RWPE2 (cell line): ENCODE measurements around the gene IQGAP3.
A peak's percentile ranks its signal among the peaks of the same experiment; 100 is the strongest.

ENCODE experiments used
- ATAC-seq: fragments of 200-7000 bp; cut with Tn5 transposase; 3 replicates; pipeline ENCODE4 v1.9.1; 2021; ENCODE audit warnings: low read depth
- DNase-seq: peaks from one replicate; pipeline ENCODE4 v3.0.0-alpha.2; 2020; ENCODE audit warnings: low spot score
- H3K27ac ChIP-seq: fragments of 450-650 bp; 2 replicates; pipeline ENCODE4 v1.5.1; 2017; ENCODE audit warnings: mild to moderate bottlenecking; ENCODE audit not compliant: poor library complexity, severe bottlenecking
- H3K27me3 ChIP-seq: fragments of 250-450 bp; sonication (Bioruptor Pico); 2 replicates; pipeline ENCODE4 v1.5.1; 2021; ENCODE audit warnings: mild to moderate bottlenecking, moderate library complexity; ENCODE audit not compliant: insufficient read depth, poor library complexity, severe bottlenecking
- H3K36me3 ChIP-seq: fragments of 250-450 bp; sonication (Bioruptor Pico); 2 replicates; pipeline ENCODE4 v1.5.1; 2020; ENCODE audit warnings: low read depth, mild to moderate bottlenecking, moderate library complexity
- H3K4me1 ChIP-seq: fragments of 250-450 bp; sonication (Bioruptor Pico); 2 replicates; pipeline ENCODE4 v1.5.1; 2021; ENCODE audit warnings: mild to moderate bottlenecking, moderate library complexity; ENCODE audit not compliant: insufficient read depth, poor library complexity, severe bottlenecking
- H3K4me3 ChIP-seq: fragments of 250-450 bp; sonication (Bioruptor Pico); 2 replicates; pipeline ENCODE4 v1.5.1; 2021; ENCODE audit warnings: mild to moderate bottlenecking, moderate library complexity; ENCODE audit not compliant: severe bottlenecking
- H3K9me3 ChIP-seq: fragments of 250-450 bp; sonication (Bioruptor Pico); 2 replicates; pipeline ENCODE4 v1.5.1; 2021; ENCODE audit warnings: mild to moderate bottlenecking, moderate library complexity; ENCODE audit not compliant: severe bottlenecking
- CTCF ChIP-seq: fragments of 450-650 bp; IDR thresholded peaks from one replicate; pipeline ENCODE4 v1.5.1; 2017; ENCODE audit warnings: mild to moderate bottlenecking, moderate library complexity; ENCODE audit not compliant: poor library complexity, severe bottlenecking

The IQGAP3 gene

GRCh38 chr1:156516821-156517220 lies 55.5 kb downstream of the IQGAP3 start:
- Histone ChIP-seq H3K27ac (no peak overlapping the region), H3K4me1 (no peaks in the 10 kb centered on the region), H3K27me3 (no peaks in the 10 kb centered on the region), H3K36me3 (no peaks in the 10 kb centered on the region), H3K9me3 (peaks cover 3% of the 10 kb centered on the region), H3K4me3 (no peak overlapping the region)
- ATAC-seq: no peak
- no peak for DNase-seq
- TF ChIP-seq CTCF: no peak

- H3K4me3 ChIP-seq: no peak overlapping the region
- ATAC-seq: no peak
- no peak overlapping the region for H3K27ac ChIP-seq
- H3K36me3 ChIP-seq: no peaks in the 10 kb centered on the region
- no peak for TF ChIP-seq CTCF
- DNase-seq: no peak
- H3K9me3 ChIP-seq: peaks cover 3% of the 10 kb centered on the region
- no peaks in the 10 kb centered on the region for H3K27me3 ChIP-seq
- no peaks in the 10 kb centered on the region for H3K4me1 ChIP-seq
Observed at GRCh38 chr1:156515956-156516355, 56.4 kb downstream of the IQGAP3 start.

DNA sequence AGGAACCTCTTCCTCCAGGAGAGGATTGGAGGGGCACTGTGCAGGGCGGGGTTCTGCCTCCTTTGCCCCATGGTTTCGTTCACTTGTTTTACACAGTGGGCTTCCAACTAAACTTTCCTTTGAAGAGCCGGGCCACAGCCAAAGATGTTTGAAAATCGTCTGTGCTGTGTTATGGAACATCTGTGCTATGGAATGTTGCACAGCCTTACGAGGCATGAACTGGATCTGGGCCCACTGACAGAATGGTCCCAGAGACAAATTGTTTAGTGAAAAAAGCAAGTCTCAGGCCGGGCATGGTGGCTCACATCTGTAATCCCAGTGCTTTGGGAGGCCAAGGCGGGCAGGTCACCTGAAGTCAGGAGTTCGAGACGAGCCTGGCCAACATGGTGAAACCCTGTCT lies 59.2 kb downstream of the IQGAP3 start:
- ATAC-seq: no peak
- no peak for DNase-seq
- H3K27me3 ChIP-seq: no peaks in the 10 kb centered on the region
- no peak for TF ChIP-seq CTCF
- H3K9me3 ChIP-seq: no peaks in the 10 kb centered on the region
- H3K4me3 ChIP-seq: no peak overlapping the region
- no peaks in the 10 kb centered on the region for H3K36me3 ChIP-seq
- H3K4me1 ChIP-seq: no peaks in the 10 kb centered on the region
- H3K27ac ChIP-seq: no peak overlapping the region

DNA sequence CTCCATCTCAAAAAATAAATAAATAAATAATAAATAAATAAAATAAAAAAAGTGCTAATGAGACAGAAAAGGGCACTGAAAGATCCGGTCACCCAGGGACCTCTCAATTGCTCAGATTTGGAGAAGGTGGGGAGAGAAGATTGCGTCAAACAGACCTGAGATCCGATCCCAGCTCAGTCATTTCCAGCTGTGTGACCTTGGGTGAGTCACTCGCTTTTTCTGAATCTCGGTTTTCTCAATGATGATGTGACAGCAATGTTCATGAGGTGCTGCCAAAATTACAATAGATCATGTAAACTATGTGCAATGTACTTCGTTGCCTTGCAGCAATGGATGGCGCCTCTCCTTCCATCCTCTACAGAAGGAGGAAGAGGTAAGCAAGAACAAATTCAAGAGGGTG lies 60.7 kb downstream of the IQGAP3 start:
- peak; percentile 18; the same call in 1 of the 3 replicates for ATAC-seq
- DNase-seq: no peak
- Histone ChIP-seq H3K27me3 (no peaks in the 10 kb centered on the region), H3K9me3 (no peaks in the 10 kb centered on the region), H3K27ac (no peak overlapping the region), H3K36me3 (no peaks in the 10 kb centered on the region), H3K4me3 (no peak overlapping the region), H3K4me1 (no peaks in the 10 kb centered on the region)
- TF ChIP-seq CTCF: no peak

GRCh38 chr1:156510709-156511108 lies 61.7 kb downstream of the IQGAP3 start:
- no peak for DNase-seq
- Histone ChIP-seq H3K4me3 (no peak overlapping the region), H3K27me3 (no peaks in the 10 kb centered on the region)

More at GRCh38 chr1:156510709-156511108, 61.7 kb downstream of the IQGAP3 start:
- no peak for TF ChIP-seq CTCF
- ATAC-seq: peak; percentile 48
- no peak overlapping the region for H3K27ac ChIP-seq
- H3K4me1 ChIP-seq: peaks cover 1% of the 10 kb centered on the region
- no peaks in the 10 kb centered on the region for H3K9me3 ChIP-seq
- no peaks in the 10 kb centered on the region for H3K36me3 ChIP-seq
